ENCODE data around the gene MTFR1L. TPM values are rescaled to one million over a fixed set of nuclear protein-coding genes. Genes with fewer than 3 reads are reported as not detected.
A peak's percentile ranks its signal among the peaks of the same experiment; 100 is the strongest.

Gene MTFR1L
- total RNA-seq, 1 experiment from 2014 or later, result 26.2 TPM

- no peak overlapping the region for H3K4me3 Mint-ChIP-seq (ENCODE audit: unreplicated experiment)
- no peak overlapping the region for H3K27ac Mint-ChIP-seq (ENCODE audit: unreplicated experiment)
- H3K9me3 Mint-ChIP-seq (ENCODE audit: unreplicated experiment), result no peaks in the 10 kb centered on the region
Observed at GRCh38 chr1:25802915-25803314, 16.8 kb upstream of the MTFR1L start.

GRCh38 chr1:25803368-25803767 lies 16.4 kb upstream of the MTFR1L start:
- no peaks in the 10 kb centered on the region for H3K27me3 ChIP-seq (replicated peaks; ENCODE audit: control insufficient read depth, insufficient read depth, low read length)
- BruUV-seq (replicated peaks), result no TSS peak
- peaks cover 9% of the 10 kb centered on the region for H3K36me3 Mint-ChIP-seq (ENCODE audit: insufficient read depth, unreplicated experiment)
- H3K27ac Mint-ChIP-seq (ENCODE audit: unreplicated experiment), result no peak overlapping the region
- no peaks in the 10 kb centered on the region for H3K27me3 Mint-ChIP-seq (ENCODE audit: insufficient read depth, unreplicated experiment)
- intact Hi-C loops (cut with micrococcal nuclease; ENCODE audit: unreplicated experiment), result no loop called here
- POLR2A ChIA-PET, result no interaction called here
- peaks cover 7% of the 10 kb centered on the region; the same call in 1 of the 2 replicates for H3K4me1 ChIP-seq
- no peaks in the 10 kb centered on the region for H3K9me3 ChIP-seq
- CTCF ChIA-PET, result no interaction called here
- no peaks in the 10 kb centered on the region for H3K9me3 Mint-ChIP-seq (ENCODE audit: unreplicated experiment)
- H3K4me3 ChIP-seq (ENCODE audit: low read depth, low read length), result no peak overlapping the region
- no peak overlapping the region for H3K4me3 Mint-ChIP-seq (ENCODE audit: unreplicated experiment)
- no peaks in the 10 kb centered on the region for H3K36me3 ChIP-seq (ENCODE audit: control insufficient read depth, insufficient read depth, low read length)
- DNase-seq, result no peak
- TF ChIP-seq CTCF (IDR thresholded peaks at IDR 0.05; ENCODE audit: insufficient read depth in 1 of 2, low read depth in 1 of 2, low read length in 1 of 2, severe bottlenecking in 1 of 2, unreplicated experiment in 1 of 2), result no peak
- H3K4me1 Mint-ChIP-seq (ENCODE audit: low read depth, unreplicated experiment), result no peaks in the 10 kb centered on the region

More at GRCh38 chr1:25802915-25803314, 16.8 kb upstream of the MTFR1L start:
- ChIA-PET CTCF (no interaction called here), POLR2A (no interaction called here)
- peaks cover 7% of the 10 kb centered on the region; the same call in 1 of the 2 replicates for H3K4me1 ChIP-seq
- intact Hi-C loops (cut with micrococcal nuclease; ENCODE audit: unreplicated experiment), result no loop called here
- Mint-ChIP-seq H3K36me3 (ENCODE audit: insufficient read depth, unreplicated experiment) (peaks cover 9% of the 10 kb centered on the region), H3K4me1 (ENCODE audit: low read depth, unreplicated experiment) (no peaks in the 10 kb centered on the region), H3K27me3 (ENCODE audit: insufficient read depth, unreplicated experiment) (no peaks in the 10 kb centered on the region)
- TF ChIP-seq CTCF (IDR thresholded peaks at IDR 0.05; ENCODE audit: insufficient read depth in 1 of 2, low read depth in 1 of 2, low read length in 1 of 2, severe bottlenecking in 1 of 2, unreplicated experiment in 1 of 2), result no peak
- no peaks in the 10 kb centered on the region for H3K27me3 ChIP-seq (replicated peaks; ENCODE audit: control insufficient read depth, insufficient read depth, low read length)
- H3K36me3 ChIP-seq (ENCODE audit: control insufficient read depth, insufficient read depth, low read length), result no peaks in the 10 kb centered on the region
- H3K9me3 ChIP-seq, result no peaks in the 10 kb centered on the region
- BruUV-seq (replicated peaks), result TSS peak; percentile 43
- DNase-seq, result no peak
- H3K4me3 ChIP-seq (ENCODE audit: low read depth, low read length), result no peak overlapping the region

GRCh38 chr1:25804244-25804963 lies 15.3 kb upstream of the MTFR1L start:
- Histone ChIP-seq H3K9me3 (no peaks in the 10 kb centered on the region), H3K27me3 (replicated peaks; ENCODE audit: control insufficient read depth, insufficient read depth, low read length) (no peaks in the 10 kb centered on the region), H3K4me3 (ENCODE audit: low read depth, low read length) (no peak overlapping the region), H3K36me3 (ENCODE audit: control insufficient read depth, insufficient read depth, low read length) (no peaks in the 10 kb centered on the region), H3K4me1 (peaks cover 4% of the 10 kb centered on the region; the same call in 1 of the 2 replicates)
- Mint-ChIP-seq H3K27me3 (ENCODE audit: insufficient read depth, unreplicated experiment) (no peaks in the 10 kb centered on the region), H3K27ac (ENCODE audit: unreplicated experiment) (no peak overlapping the region), H3K9me3 (ENCODE audit: unreplicated experiment) (no peaks in the 10 kb centered on the region), H3K36me3 (ENCODE audit: insufficient read depth, unreplicated experiment) (peaks cover 9% of the 10 kb centered on the region), H3K4me3 (ENCODE audit: unreplicated experiment) (no peak overlapping the region), H3K4me1 (ENCODE audit: low read depth, unreplicated experiment) (no peaks in the 10 kb centered on the region)
- DNase-seq, result no peak
- ChIA-PET CTCF (no interaction called here), POLR2A (no interaction called here)
- no peak for TF ChIP-seq CTCF (IDR thresholded peaks at IDR 0.05; ENCODE audit: insufficient read depth in 1 of 2, low read depth in 1 of 2, low read length in 1 of 2, severe bottlenecking in 1 of 2, unreplicated experiment in 1 of 2)
- intact Hi-C loops (cut with micrococcal nuclease; ENCODE audit: unreplicated experiment), result no loop called here
- BruUV-seq (replicated peaks), result no TSS peak

Data from Caco-2 (cell line).